Subcutaneous adipose tissue (tissue), 4 donors: Measurements from ENCODE around the gene SPECC1L. TPM values are rescaled to one million over a fixed set of nuclear protein-coding genes. Genes with fewer than 3 reads are reported as not detected.

ENCODE experiments used
- CTCF ChIP-seq: fragments of 450-650 bp; IDR thresholded peaks from one replicate; pipeline ENCODE4 v1.5.1; 2016; ENCODE audit warnings: low read depth, mild to moderate bottlenecking, control low read depth, antibody characterized with exemption, moderate library complexity
- total RNA-seq, 4 donors: library from RNA; depleted of rRNA; stranded (reverse); fragments of >200 nt; gene quantifications; one replicate each; pipeline ENCODE4 v1.1.0, GENCODE V29; 2016

The SPECC1L gene
- total RNA-seq, 4 donors from 2014 or later = 30.8 to 44.3 (median 38.4) TPM

GRCh38 chr22:24393848-24394247 is 123.2 kb downstream of the SPECC1L start:
- TF ChIP-seq CTCF = no peak

GRCh38 chr22:24394254-24394653 is 123.6 kb downstream of the SPECC1L start:
- no peak for TF ChIP-seq CTCF

GRCh38 chr22:24398409-24398808 is 127.8 kb downstream of the SPECC1L start:
- no peak for TF ChIP-seq CTCF

- no peak for TF ChIP-seq CTCF
Observed at GRCh38 chr22:24400034-24400725, 129.5 kb downstream of the SPECC1L start.

- TF ChIP-seq CTCF = no peak
Observed at GRCh38 chr22:24400726-24401596, 130.3 kb downstream of the SPECC1L start.

GRCh38 chr22:24401931-24402367 is 131.3 kb downstream of the SPECC1L start:
- TF ChIP-seq CTCF = no peak

- TF ChIP-seq CTCF = no peak
Observed at GRCh38 chr22:24402460-24403192, 132.0 kb downstream of the SPECC1L start.
